GM18951 (cell line): ENCODE results near the gene TCFL5.

Experiments used
- POLR2A ChIP-seq: IDR thresholded peaks from 4 replicates; pipeline ENCODE4 v1.6.1; 2011; ENCODE audit warnings: mild to moderate bottlenecking; ENCODE audit not compliant: insufficient read length, insufficient read depth; ENCODE audit errors: extremely low read depth
- in situ Hi-C: fragments of 300-500 bp; cut with MboI; formaldehyde crosslinking; loops from one replicate; pipeline ENCODE4 v1.12.0; 2022; ENCODE audit warnings: low sequenced_read_pairs, mixed read lengths, inconsistent platforms; ENCODE audit not compliant: unreplicated experiment

Gene TCFL5

DNA sequence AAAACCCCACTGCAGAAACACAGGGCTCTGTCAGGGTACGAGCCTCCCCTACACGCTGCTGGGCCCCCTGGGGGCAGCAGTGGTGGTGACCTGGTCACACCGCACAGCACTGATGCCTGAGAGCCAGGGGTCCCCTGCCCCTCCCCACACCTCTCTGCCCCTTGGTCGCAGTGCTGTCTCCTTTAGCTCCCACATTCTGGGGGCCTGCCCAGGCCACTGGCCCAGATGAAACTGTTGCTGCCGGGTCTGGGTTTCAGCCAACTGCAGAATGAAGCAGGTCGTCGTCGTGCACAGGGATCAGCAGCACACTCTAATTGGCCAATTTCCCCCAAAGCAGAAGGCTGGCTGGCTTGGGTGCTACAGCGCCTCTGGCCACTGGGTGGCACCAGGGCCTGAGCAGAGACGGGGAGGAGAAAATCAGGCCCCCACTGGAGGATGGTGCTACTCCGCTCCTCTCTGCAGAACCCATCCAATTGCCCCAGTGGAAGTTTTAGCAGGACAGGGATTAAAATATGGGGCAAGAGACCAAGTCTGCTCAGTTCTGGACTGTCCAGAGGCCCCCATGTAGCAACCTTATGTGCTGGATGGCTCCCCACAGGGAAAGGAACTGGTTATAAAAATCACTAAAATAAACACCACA is 38.5 kb upstream of the TCFL5 start:
- TF ChIP-seq POLR2A: peak; percentile 37
- in situ Hi-C loops: no loop called here

DNA sequence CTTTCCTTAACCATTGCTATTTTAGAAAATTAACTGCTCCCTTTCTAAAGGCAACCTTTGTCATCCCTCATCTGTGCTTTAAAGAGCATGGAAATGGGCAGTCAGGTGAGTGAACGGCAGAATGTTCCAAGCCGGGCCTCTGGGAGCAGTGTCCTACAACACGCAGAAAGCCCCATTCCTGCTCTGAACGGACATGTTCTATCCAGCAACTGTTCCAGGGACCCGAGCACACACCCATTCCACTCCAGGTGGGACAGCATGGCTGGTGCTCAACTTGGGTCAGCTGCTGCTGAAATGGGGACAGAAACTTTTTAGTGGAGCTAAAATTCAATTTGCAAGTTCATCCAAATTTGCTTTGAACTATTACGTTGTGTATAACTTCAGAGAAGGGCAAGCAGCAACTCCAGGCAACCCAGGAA is 38.0 kb upstream of the TCFL5 start:
- in situ Hi-C loops: no loop called here
- no peak for TF ChIP-seq POLR2A

DNA sequence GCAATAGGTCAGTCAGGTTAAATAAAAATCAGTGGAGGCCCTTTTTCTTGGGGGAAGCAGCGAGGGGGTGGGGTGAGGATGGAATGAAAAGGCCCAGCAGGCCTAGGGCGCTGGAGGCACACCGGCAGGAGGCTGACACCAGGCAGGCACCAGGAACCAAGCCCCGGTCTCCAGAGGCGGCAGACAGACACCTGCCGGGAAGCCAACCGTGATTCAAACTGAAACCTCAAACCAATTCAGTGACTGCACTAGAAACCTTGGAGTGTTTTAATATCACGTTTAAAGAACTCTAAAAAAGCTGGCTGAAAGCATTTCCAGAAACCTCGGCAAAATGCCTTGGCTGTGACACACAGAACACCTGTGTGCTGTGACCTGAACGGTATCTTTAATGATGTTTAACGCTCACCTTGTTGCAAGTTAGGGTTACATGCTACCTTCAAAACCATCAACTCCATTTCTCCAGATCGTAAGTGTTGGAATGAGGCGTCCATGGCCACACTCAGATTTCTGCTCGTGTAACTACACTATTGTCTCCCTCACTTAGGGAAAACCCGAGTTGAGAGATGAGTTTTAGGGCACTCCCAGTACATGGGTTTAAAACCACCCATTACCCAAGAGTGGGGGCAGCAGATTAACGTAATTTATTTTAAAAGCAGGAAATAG is 37.5 kb upstream of the TCFL5 start:
- TF ChIP-seq POLR2A: no peak
- in situ Hi-C loops: no loop called here

DNA sequence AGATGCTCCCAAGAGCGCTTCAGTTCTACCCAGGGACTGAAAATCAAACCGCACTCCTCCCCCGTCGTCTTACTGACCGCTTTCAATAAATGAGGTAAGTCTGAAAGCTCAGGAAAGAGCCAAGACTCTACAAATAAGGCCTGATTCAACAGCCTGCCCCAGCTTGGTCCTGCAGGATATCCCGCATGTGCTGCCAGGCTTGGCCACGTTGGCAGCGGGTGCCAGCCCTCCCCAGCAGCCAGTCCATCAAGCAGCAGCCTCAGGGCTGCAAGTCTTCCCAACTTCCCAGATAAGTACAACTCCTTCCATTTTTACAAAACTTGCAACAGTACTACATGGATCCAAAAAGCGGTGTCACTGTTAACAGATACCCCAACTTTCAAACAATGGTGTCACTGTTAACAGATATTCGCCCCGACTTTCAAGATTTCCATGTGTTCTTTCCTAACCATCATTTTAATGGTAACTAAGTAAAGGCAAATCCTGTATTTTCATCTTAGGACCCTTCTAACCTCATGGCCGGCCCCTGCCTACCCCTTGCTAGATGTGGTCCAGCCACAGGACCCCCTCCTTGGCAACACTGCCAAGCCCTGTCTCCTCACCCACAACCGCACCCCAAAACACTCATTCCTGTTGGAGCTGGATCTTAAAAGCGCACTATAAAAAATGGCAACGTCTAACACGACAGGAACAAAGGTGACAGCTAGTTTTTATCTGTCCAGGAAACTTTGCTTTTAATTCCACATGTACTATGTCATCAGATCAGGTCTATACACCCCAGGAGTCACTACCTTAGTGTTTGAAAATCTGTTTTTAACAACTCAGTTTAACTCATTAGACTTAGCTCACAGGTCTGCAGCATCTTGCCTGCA is 36.7 kb upstream of the TCFL5 start:
- TF ChIP-seq POLR2A: no peak
- in situ Hi-C loops: no loop called here

DNA sequence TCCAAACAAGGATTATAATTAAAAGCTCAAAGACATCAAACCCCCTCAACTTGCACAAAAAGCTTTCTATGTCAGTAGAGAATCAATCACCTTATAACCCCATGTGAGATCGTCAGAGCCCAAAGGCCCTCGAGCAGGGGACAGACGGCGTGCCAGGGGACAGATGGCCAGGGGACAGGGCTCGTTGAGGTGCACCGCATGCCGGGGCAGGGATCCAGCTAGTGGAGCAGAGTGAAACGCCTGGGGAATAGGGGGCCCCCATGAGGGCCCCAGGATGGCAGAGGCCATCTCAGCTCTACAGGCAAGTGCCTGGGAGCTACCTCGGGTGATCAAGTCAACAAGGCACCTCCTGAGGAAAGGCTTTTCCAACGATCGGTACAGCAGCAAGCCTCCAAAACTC is 36.0 kb upstream of the TCFL5 start:
- no peak for TF ChIP-seq POLR2A
- in situ Hi-C loops: no loop called here

DNA sequence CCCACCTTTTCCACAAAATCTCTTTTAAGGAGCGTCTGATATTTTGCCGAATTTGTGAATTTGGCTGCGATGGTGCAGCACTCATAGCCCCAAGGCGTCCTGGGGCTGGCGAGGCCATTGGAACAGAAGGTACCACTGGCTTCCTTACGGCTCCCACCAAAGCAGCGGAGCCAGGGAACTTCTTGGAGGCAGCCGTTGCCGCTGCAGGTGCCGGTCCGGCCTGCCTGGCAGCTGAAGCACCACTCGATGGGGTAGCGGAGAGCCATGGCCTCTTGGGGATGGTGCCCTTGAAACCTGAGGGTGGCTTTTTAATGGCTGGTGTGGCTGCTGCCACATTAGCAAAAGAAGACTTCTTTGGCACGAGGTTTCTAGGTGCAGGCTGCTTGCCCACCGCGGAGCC is 34.9 kb upstream of the TCFL5 start:
- no peak for TF ChIP-seq POLR2A
- in situ Hi-C loops: no loop called here

DNA sequence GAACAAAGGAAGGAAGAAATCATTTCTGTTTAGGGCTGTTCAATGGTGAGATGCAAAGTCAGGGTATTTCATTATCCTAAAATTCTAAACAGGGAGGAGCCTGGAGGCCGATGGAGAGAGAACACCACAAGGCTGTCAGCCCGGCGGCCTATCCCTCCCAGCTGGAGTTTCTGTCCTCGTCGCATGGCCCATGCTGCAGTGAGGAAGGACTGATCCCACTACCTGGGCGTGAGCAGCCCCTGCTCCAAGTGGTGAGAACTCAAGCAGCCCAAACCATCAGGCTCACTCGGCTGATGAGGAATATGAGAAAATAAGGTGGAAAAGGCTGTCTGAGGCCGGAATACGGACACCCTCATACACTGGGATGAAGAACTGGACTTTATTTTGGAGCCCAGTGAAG is 33.9 kb upstream of the TCFL5 start:
- no peak for TF ChIP-seq POLR2A
- in situ Hi-C loops: no loop called here

DNA sequence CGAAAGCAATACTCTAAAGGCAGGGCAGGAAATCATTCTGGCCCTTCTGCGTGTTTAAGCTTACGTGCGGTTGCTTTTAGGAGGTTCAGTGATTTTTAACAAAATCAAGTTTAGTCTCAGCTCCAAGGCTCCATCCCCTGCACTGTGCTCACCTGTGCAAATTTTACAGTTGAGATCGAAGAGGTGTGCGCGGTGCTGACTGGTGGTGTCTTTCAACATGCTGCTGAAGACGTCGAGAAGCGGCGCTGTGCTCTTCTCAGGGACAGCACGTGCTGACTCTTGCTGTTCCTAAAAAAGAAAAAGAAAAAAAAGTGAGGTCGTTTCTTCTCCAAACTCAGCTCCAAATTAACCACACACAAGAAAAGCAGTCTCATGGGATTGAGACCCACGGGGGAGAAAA is 32.6 kb upstream of the TCFL5 start:
- TF ChIP-seq POLR2A: no peak
- in situ Hi-C loops: no loop called here

DNA sequence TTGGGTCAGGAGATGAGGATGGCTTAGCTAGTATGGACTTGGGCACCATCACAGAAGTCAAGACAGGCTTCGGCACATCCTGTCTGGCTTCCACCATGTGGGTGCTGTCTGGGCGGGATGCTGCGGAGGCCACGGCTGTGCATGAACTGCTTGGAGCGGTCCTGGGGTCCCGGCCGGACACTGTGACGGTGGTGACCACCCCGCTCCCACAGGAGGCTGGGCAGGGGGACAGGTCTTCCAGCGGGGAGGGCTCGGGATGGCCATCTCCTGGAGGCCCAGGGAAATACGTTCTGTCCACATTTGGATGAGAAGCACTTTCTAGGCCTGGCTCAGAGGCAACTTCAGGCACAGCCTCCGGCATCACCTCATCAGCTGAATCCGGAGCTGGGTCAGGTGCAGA is 32.1 kb upstream of the TCFL5 start:
- no peak for TF ChIP-seq POLR2A
- in situ Hi-C loops: no loop called here

DNA sequence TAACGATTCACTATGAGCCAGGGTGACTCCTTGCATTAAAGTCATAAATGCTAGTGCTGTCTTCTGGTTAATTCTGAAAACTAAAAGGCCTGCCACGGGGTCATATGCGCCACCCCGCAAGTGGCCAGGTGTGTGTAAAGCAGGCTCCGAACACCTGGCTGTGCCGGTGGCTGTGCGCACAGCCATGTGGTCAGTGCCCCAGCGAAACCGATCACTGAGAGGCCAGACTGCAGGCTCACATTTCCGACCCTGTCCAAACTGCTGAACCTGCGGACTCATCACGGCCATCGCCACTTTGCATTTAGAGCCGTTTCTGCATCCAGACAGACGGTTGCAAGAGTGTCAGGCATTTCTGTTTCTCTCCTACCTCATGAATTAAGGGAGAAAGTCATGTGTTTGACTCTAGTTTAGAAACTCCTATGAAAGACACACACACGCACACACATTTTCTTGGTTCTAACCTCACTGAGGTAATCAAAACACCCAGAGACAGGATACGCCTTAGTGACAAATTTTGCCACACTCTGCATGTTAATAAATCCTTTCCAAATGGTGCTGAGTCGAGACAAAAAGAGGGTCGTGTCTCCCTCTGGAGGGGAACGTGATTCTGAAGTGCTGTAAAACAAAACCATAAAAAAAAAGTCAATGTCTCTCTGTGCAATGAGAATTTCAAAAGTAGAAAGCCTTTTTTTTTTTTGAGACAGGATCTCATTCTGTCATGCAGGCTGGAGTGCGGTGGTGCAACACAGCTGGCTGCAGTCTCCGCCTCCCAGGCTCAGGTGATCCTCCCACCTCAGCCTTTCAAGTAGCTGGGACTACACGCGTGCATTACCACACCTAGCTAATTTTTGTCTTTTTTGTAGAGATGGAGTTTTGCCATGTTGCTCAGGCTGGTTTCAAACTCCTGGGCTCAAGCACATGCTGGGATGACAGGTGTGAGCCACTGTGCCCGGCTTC is 31.0 kb upstream of the TCFL5 start:
- in situ Hi-C loops: no loop called here
- TF ChIP-seq POLR2A: no peak

DNA sequence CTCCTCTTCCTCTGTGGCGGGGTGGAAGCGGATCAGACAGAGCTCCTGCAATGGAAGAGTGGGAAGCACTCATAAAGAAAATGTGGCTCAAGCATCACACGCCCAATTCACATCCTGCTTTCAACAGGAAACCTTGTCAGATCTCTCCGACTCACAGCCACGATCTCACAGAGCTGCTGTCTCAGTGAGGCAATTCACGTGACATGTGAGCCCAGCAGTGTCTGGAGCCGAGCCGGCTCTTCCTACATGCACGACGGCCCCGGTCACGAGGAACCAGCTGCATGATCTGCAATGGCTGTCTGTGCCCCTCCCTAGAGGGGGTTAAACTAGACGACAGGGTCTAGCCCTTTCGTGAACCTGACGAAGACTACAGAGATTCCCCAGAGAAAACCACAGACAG is 29.5 kb upstream of the TCFL5 start:
- no peak for TF ChIP-seq POLR2A
- in situ Hi-C loops: no loop called here

DNA sequence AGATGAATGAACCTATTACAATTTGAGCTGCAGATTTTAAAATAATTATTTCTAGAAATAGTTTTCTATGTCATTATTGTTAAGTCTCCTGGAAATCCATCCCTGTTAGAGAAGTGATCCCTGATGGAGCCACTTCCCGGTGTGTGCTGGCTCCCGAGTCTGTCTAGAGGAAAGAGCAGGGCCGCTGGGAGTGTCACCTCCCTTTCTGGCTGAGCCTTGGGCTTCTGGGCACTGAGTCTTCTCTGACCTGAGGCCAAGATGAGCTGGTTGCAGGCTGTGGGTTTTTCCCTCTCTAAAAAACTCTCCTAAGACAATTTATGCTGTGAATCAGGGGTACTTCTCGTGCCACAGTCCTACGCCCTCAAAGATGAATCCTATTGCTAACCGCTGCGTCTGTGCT is 28.8 kb upstream of the TCFL5 start:
- no peak for TF ChIP-seq POLR2A
- in situ Hi-C loops: no loop called here

DNA sequence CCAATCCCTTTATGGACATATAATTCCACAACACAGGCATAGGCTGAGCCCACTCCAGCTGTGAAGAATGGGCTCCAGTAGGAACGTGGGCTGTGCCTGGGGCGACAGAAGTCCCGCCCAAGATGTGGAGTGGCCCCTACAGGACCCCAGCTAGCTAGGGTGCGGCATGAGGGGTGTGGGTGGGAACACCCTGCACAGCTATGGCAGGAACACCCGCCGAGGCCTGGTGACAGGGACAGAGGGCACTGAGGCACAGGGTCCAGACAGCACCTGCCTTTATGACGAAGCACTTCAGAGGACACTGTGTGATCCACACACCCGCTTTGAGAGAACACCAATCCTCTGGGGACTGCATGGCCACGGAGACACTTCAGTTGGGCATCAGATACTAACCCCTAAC is 28.2 kb upstream of the TCFL5 start:
- in situ Hi-C loops: no loop called here
- TF ChIP-seq POLR2A: no peak
